H1 (cell line): ENCODE measurements around the gene SERPINA1. TPM values are rescaled to one million over a fixed set of nuclear protein-coding genes. Genes with fewer than 3 reads are reported as not detected.

Experiments
- CTBP2 ChIP-seq: IDR thresholded peaks from 2 replicates; pipeline ENCODE4 v1.7.0; 2011; ENCODE audit warnings: borderline replicate concordance, mild to moderate bottlenecking, moderate library complexity, mixed read lengths, low read length; ENCODE audit not compliant: insufficient read depth, insufficient read length
- EGR1 ChIP-seq: IDR thresholded peaks from 2 replicates; pipeline ENCODE4 v1.6.1; 2011; ENCODE audit warnings: low read depth, low read length, borderline replicate concordance
- FOSL1 ChIP-seq: IDR thresholded peaks from 2 replicates; pipeline ENCODE4 v1.6.1; 2011; ENCODE audit warnings: mild to moderate bottlenecking, low read depth, low read length, moderate library complexity; ENCODE audit not compliant: insufficient read depth
- SIX5 ChIP-seq: IDR thresholded peaks from 2 replicates; pipeline ENCODE4 v1.6.1; 2011; ENCODE audit warnings: mild to moderate bottlenecking, low read depth, low read length
- TAF1 ChIP-seq: IDR thresholded peaks from 2 replicates; pipeline ENCODE4 v1.6.1; 2011; ENCODE audit warnings: mild to moderate bottlenecking, low read depth, low read length
- ZNF274 ChIP-seq: IDR thresholded peaks from 2 replicates; pipeline ENCODE4 v1.7.0; 2012; ENCODE audit warnings: low read length, borderline replicate concordance; ENCODE audit errors: extremely low read depth
- polyA plus RNA-seq, 7 experiments: library from polyadenylated mRNA; depleted of rRNA in 3 of 7; stranded (reverse) in 5 of 7; unstranded in 2 of 7; fragments of >200 nt in 5 of 7; fragments of 200-250 nt in 2 of 7; gene quantifications; 1 replicate in 5 of 7; 2 replicates in 1 of 7; 4 replicates in 1 of 7; pipeline versions ENCODE4 v1.2.1 to v1.2.3, GENCODE V29; 2011 to 2013; ENCODE audit warnings: missing spikeins in 2 of 7, mixed read lengths in 2 of 7
- total RNA-seq: library from RNA; stranded (reverse); fragmentation: NEBNext Ultra II Directional; extraction: Animal tissue kit (Norgen Biotek cat#: 25700); gene quantifications from 2 replicates; pipeline ENCODE4 v1.2.1, GENCODE V29; 2021
- TF ChIP-seq, protein P1 (sequence below): IDR thresholded peaks from 2 replicates; pipeline ENCODE4 v1.6.1; 2011; ENCODE audit warnings: low read length, improper control_type of control experiment

The SERPINA1 gene
- total and polyA plus RNA-seq, 2 of the 8 experiments (the other 6 are each of a cell fraction or from before 2014, with no cell fraction given): 0.08 TPM; not detected in 1

GRCh38 chr14:94364964-94365363, 23.4 kb downstream of the SERPINA1 start (continued):
- TF ChIP-seq TAF1: no peak
- TF ChIP-seq FOSL1: no peak
- TF ChIP-seq CTBP2: no peak
- TF ChIP-seq SIX5: no peak
- TF ChIP-seq, protein P1, sequence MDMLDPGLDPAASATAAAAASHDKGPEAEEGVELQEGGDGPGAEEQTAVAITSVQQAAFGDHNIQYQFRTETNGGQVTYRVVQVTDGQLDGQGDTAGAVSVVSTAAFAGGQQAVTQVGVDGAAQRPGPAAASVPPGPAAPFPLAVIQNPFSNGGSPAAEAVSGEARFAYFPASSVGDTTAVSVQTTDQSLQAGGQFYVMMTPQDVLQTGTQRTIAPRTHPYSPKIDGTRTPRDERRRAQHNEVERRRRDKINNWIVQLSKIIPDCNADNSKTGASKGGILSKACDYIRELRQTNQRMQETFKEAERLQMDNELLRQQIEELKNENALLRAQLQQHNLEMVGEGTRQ: no peak
- no peak for TF ChIP-seq ZNF274
- no peak for TF ChIP-seq EGR1
